HUES64 (cell line): ENCODE measurements around the gene IL22RA1.

ENCODE experiments used
- H3K27ac ChIP-seq: 2 replicates; pipeline ENCODE4 v1.7.0; 2013; ENCODE audit warnings: low read depth, low read length, inconsistent platforms
- H3K27me3 ChIP-seq: 2 replicates; pipeline ENCODE4 v1.6.1; 2013; ENCODE audit warnings: mild to moderate bottlenecking, low read length; ENCODE audit not compliant: insufficient read depth
- H3K36me3 ChIP-seq: 2 replicates; pipeline ENCODE4 v1.6.1; 2013; ENCODE audit warnings: mild to moderate bottlenecking, low read length; ENCODE audit not compliant: insufficient read depth
- H3K4me1 ChIP-seq: 2 replicates; pipeline ENCODE4 v1.6.1; 2013; ENCODE audit warnings: mild to moderate bottlenecking, low read length, moderate library complexity; ENCODE audit not compliant: insufficient read depth
- H3K4me3 ChIP-seq: 2 replicates; pipeline ENCODE4 v1.5.1; 2013; ENCODE audit warnings: mild to moderate bottlenecking, low read length, moderate library complexity
- H3K9ac ChIP-seq: 2 replicates; pipeline ENCODE4 v1.6.1; 2013; ENCODE audit warnings: mild to moderate bottlenecking, low read depth, low read length
- H3K9me3 ChIP-seq: 2 replicates; pipeline ENCODE4 v1.6.1; 2013; ENCODE audit warnings: low read depth, low read length; ENCODE audit not compliant: insufficient read depth
- WGBS: fragments of 150-250, 120-280 bp; methylation state at CpG from one replicate; pipeline ENCODE4 v1.1.7; 2013; ENCODE audit warnings: missing lambda C conversion rate; 5-methylcytosine and 5-hydroxymethylcytosine counted together

Gene IL22RA1

GRCh38 chr1:24134376-24134775 is 8.6 kb downstream of the IL22RA1 start:
- H3K9me3 ChIP-seq, result peaks cover 3% of the 10 kb centered on the region; the same call in 1 of the 2 replicates
- H3K36me3 ChIP-seq, result no peaks in the 10 kb centered on the region
- no peaks in the 10 kb centered on the region for H3K4me1 ChIP-seq
- no peak overlapping the region for H3K27ac ChIP-seq
- H3K9ac ChIP-seq, result no peak overlapping the region
- no peak overlapping the region for H3K4me3 ChIP-seq
- 83% methylated on average over 2 of the region's 3 CpGs for WGBS
- H3K27me3 ChIP-seq, result no peaks in the 10 kb centered on the region

GRCh38 chr1:24133819-24134218 is 9.1 kb downstream of the IL22RA1 start:
- peaks cover 3% of the 10 kb centered on the region; the same call in 1 of the 2 replicates for H3K9me3 ChIP-seq
- no peaks in the 10 kb centered on the region for H3K27me3 ChIP-seq
- no peak overlapping the region for H3K27ac ChIP-seq
- 0 out of 2 replicates have a peak, but pooled peaks cover 2% of the 10 kb centered on the region for H3K4me1 ChIP-seq
- H3K9ac ChIP-seq, result no peak overlapping the region
- WGBS, result no CpG with 5 or more reads among the region's 1 CpG
- H3K36me3 ChIP-seq, result no peaks in the 10 kb centered on the region
- H3K4me3 ChIP-seq, result no peak overlapping the region

GRCh38 chr1:24130385-24130784 is 12.6 kb downstream of the IL22RA1 start:
- Histone ChIP-seq H3K9me3 (peaks cover 3% of the 10 kb centered on the region; the same call in 1 of the 2 replicates), H3K27ac (no peak overlapping the region), H3K4me3 (no peak overlapping the region), H3K36me3 (no peaks in the 10 kb centered on the region), H3K9ac (no peak overlapping the region), H3K27me3 (no peaks in the 10 kb centered on the region), H3K4me1 (0 out of 2 replicates have a peak, but pooled peaks cover 4% of the 10 kb centered on the region)
- WGBS, result 89% methylated on average over 3 of the region's 3 CpGs

GRCh38 chr1:24127801-24128363 is 15.1 kb downstream of the IL22RA1 start:
- no peak overlapping the region for H3K9ac ChIP-seq
- no peaks in the 10 kb centered on the region for H3K27me3 ChIP-seq
- H3K9me3 ChIP-seq, result peaks cover 3% of the 10 kb centered on the region; the same call in 1 of the 2 replicates
- H3K27ac ChIP-seq, result no peak overlapping the region
- H3K4me1 ChIP-seq, result 0 out of 2 replicates have a peak, but pooled peaks cover 4% of the 10 kb centered on the region
- no peak overlapping the region for H3K4me3 ChIP-seq
- 89% methylated on average over 7 of the region's 7 CpGs for WGBS
- no peaks in the 10 kb centered on the region for H3K36me3 ChIP-seq

GRCh38 chr1:24127134-24127800 is 15.7 kb downstream of the IL22RA1 start:
- H3K4me3 ChIP-seq, result no peak overlapping the region
- no peak overlapping the region for H3K9ac ChIP-seq
- H3K27ac ChIP-seq, result no peak overlapping the region
- WGBS, result 83% methylated on average over 2 of the region's 3 CpGs
- 0 out of 2 replicates have a peak, but pooled peaks cover 4% of the 10 kb centered on the region for H3K4me1 ChIP-seq
- no peaks in the 10 kb centered on the region for H3K27me3 ChIP-seq
- H3K36me3 ChIP-seq, result no peaks in the 10 kb centered on the region
- peaks cover 3% of the 10 kb centered on the region; the same call in 1 of the 2 replicates for H3K9me3 ChIP-seq

GRCh38 chr1:24126672-24127023 is 16.3 kb downstream of the IL22RA1 start:
- no peak overlapping the region for H3K27ac ChIP-seq
- H3K4me3 ChIP-seq, result no peak overlapping the region
- WGBS, result 88% methylated on average over 2 of the region's 5 CpGs
- H3K4me1 ChIP-seq, result 0 out of 2 replicates have a peak, but pooled peaks cover 4% of the 10 kb centered on the region
- H3K36me3 ChIP-seq, result no peaks in the 10 kb centered on the region
- peaks cover 3% of the 10 kb centered on the region; the same call in 1 of the 2 replicates for H3K9me3 ChIP-seq
- no peaks in the 10 kb centered on the region for H3K27me3 ChIP-seq
- H3K9ac ChIP-seq, result no peak overlapping the region

- Histone ChIP-seq H3K36me3 (no peaks in the 10 kb centered on the region), H3K4me3 (no peak overlapping the region), H3K4me1 (0 out of 2 replicates have a peak, but pooled peaks cover 4% of the 10 kb centered on the region), H3K9me3 (peaks cover 3% of the 10 kb centered on the region; the same call in 1 of the 2 replicates), H3K9ac (no peak overlapping the region), H3K27ac (no peak overlapping the region), H3K27me3 (no peaks in the 10 kb centered on the region)
- 72% methylated on average over 6 of the region's 6 CpGs for WGBS
Measured at GRCh38 chr1:24126018-24126671, 16.8 kb downstream of the IL22RA1 start.

- Histone ChIP-seq H3K27ac (no peak overlapping the region), H3K36me3 (no peaks in the 10 kb centered on the region), H3K9me3 (peaks cover 3% of the 10 kb centered on the region; the same call in 1 of the 2 replicates), H3K27me3 (no peaks in the 10 kb centered on the region), H3K4me1 (0 out of 2 replicates have a peak, but pooled peaks cover 4% of the 10 kb centered on the region), H3K9ac (no peak overlapping the region), H3K4me3 (no peak overlapping the region)
- WGBS, result 89% methylated on average over 3 of the region's 4 CpGs
Measured at GRCh38 chr1:24125456-24125855, 17.5 kb downstream of the IL22RA1 start.

- no peaks in the 10 kb centered on the region for H3K9me3 ChIP-seq
- H3K27ac ChIP-seq, result no peak overlapping the region
- no peaks in the 10 kb centered on the region for H3K36me3 ChIP-seq
- H3K4me3 ChIP-seq, result no peak overlapping the region
- 89% methylated on average over 2 of the region's 2 CpGs for WGBS
- H3K27me3 ChIP-seq, result no peaks in the 10 kb centered on the region
- H3K9ac ChIP-seq, result no peak overlapping the region
- H3K4me1 ChIP-seq, result 0 out of 2 replicates have a peak, but pooled peaks cover 4% of the 10 kb centered on the region
Measured at GRCh38 chr1:24124980-24125379, 18.0 kb downstream of the IL22RA1 start.

GRCh38 chr1:24123611-24124010 is 19.3 kb downstream of the IL22RA1 start:
- no peaks in the 10 kb centered on the region for H3K36me3 ChIP-seq
- no peak overlapping the region for H3K27ac ChIP-seq
- WGBS, result 93% methylated on average over 5 of the region's 6 CpGs
- no peak overlapping the region for H3K9ac ChIP-seq
- no peaks in the 10 kb centered on the region for H3K9me3 ChIP-seq
- no peaks in the 10 kb centered on the region for H3K27me3 ChIP-seq
- H3K4me1 ChIP-seq, result no peaks in the 10 kb centered on the region
- H3K4me3 ChIP-seq, result no peak overlapping the region

- Histone ChIP-seq H3K9me3 (no peaks in the 10 kb centered on the region), H3K27ac (no peak overlapping the region), H3K9ac (no peak overlapping the region), H3K36me3 (no peaks in the 10 kb centered on the region), H3K27me3 (no peaks in the 10 kb centered on the region), H3K4me1 (no peaks in the 10 kb centered on the region), H3K4me3 (no peak overlapping the region)
- 96% methylated on average over 7 of the region's 7 CpGs for WGBS
Measured at GRCh38 chr1:24122776-24123175, 20.2 kb downstream of the IL22RA1 start.
